Endothelial cell (in vitro differentiated cells): ENCODE data around the gene DYNLL2. TPM values are rescaled to one million over a fixed set of nuclear protein-coding genes. Genes with fewer than 3 reads are reported as not detected.

Source experiments
- DNase-seq: peaks from one replicate; pipeline ENCODE4 v3.0.0; 2021; ENCODE audit warnings: low spot score
- H3K27ac Mint-ChIP-seq: one replicate; pipeline ENCODE4 v1.8.0; 2021; ENCODE audit warnings: mixed read lengths, inconsistent platforms; ENCODE audit not compliant: unreplicated experiment
- H3K27me3 Mint-ChIP-seq: one replicate; pipeline ENCODE4 v1.8.0; 2021; ENCODE audit warnings: mild to moderate bottlenecking, moderate library complexity, mixed read lengths, inconsistent platforms; ENCODE audit not compliant: unreplicated experiment
- H3K36me3 Mint-ChIP-seq: one replicate; pipeline ENCODE4 v1.8.0; 2021; ENCODE audit warnings: mild to moderate bottlenecking, low read depth, mixed read lengths, inconsistent platforms; ENCODE audit not compliant: unreplicated experiment
- H3K4me1 Mint-ChIP-seq: one replicate; pipeline ENCODE4 v1.8.0; 2021; ENCODE audit warnings: mild to moderate bottlenecking, mixed read lengths, inconsistent platforms; ENCODE audit not compliant: unreplicated experiment
- H3K4me3 Mint-ChIP-seq: one replicate; pipeline ENCODE4 v1.8.0; 2021; ENCODE audit warnings: mild to moderate bottlenecking, mixed read lengths, inconsistent platforms; ENCODE audit not compliant: unreplicated experiment
- H3K9me3 Mint-ChIP-seq: one replicate; pipeline ENCODE4 v1.8.0; 2021; ENCODE audit warnings: mixed read lengths, inconsistent platforms; ENCODE audit not compliant: unreplicated experiment
- CTCF ChIP-seq: fragments of 200-600 bp; sonication (generic); IDR thresholded peaks from one replicate; pipeline ENCODE4 v1.5.0; 2021; ENCODE audit warnings: antibody characterized with exemption; ENCODE audit not compliant: unreplicated experiment
- total RNA-seq: library from RNA; stranded (reverse); fragmentation: NEBNext Ultra II Directional; extraction: Animal tissue kit (Norgen Biotek cat#: 25700); gene quantifications from one replicate; pipeline ENCODE4 v1.2.1, GENCODE V29; 2021; ENCODE audit not compliant: unreplicated experiment

The DYNLL2 gene
- total RNA-seq, 1 donor from 2014 or later, result 14.6 TPM

GRCh38 chr17:58105093-58105492 lies 21.9 kb downstream of the DYNLL2 start:
- Mint-ChIP-seq H3K27ac (no peak overlapping the region), H3K4me3 (no peak overlapping the region), H3K27me3 (no peaks in the 10 kb centered on the region), H3K4me1 (no peaks in the 10 kb centered on the region), H3K36me3 (no peaks in the 10 kb centered on the region), H3K9me3 (no peaks in the 10 kb centered on the region)
- TF ChIP-seq CTCF, result no peak
- no peak for DNase-seq

DNA sequence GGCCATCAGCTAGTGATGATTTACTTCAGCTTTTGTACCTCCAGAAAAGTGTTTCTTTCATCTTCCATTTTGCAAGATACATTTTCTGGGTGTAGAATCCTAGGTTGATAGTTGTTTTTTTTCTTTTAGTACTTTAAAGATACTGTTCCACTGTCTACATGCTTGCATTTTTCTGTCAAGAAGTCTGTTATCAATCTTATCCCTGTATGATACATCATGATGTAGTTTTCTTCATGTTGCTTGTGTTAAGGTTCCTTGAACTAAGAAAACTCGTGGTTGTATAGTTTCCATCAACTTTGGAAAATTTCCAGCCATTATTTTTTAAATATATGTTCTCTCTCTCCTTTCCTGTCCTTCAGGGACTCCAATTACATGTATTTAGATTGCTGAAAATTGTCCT lies 24.1 kb downstream of the DYNLL2 start:
- Mint-ChIP-seq H3K27me3 (no peaks in the 10 kb centered on the region), H3K4me3 (no peak overlapping the region), H3K9me3 (no peaks in the 10 kb centered on the region), H3K27ac (no peak overlapping the region), H3K36me3 (no peaks in the 10 kb centered on the region), H3K4me1 (no peaks in the 10 kb centered on the region)
- DNase-seq, result no peak
- no peak for TF ChIP-seq CTCF

GRCh38 chr17:58109197-58109596 lies 26.0 kb downstream of the DYNLL2 start:
- H3K9me3 Mint-ChIP-seq, result no peaks in the 10 kb centered on the region
- H3K4me1 Mint-ChIP-seq, result no peaks in the 10 kb centered on the region
- no peak for DNase-seq
- TF ChIP-seq CTCF, result no peak
- no peak overlapping the region for H3K4me3 Mint-ChIP-seq
- no peaks in the 10 kb centered on the region for H3K36me3 Mint-ChIP-seq
- no peaks in the 10 kb centered on the region for H3K27me3 Mint-ChIP-seq
- no peak overlapping the region for H3K27ac Mint-ChIP-seq

DNA sequence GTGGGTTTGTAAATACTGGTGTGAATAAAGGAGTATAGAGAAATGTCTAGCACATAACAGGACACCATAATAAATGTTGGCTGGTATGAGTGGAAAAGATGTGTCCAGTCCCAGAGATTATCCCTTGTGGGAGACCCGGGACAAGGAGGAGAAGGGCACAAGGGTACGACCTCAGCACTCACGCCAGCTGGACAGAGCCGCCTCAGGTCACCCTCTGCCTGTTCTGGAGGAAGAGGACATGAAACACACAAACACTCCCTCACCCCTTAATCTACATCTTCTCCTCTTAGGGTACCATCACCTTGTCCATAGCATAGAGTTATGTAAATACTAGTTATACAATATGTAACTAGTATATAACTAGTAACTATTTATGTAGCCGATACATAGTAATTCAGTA lies 26.8 kb downstream of the DYNLL2 start:
- Mint-ChIP-seq H3K36me3 (no peaks in the 10 kb centered on the region), H3K27ac (no peak overlapping the region), H3K27me3 (no peaks in the 10 kb centered on the region), H3K9me3 (no peaks in the 10 kb centered on the region), H3K4me3 (no peak overlapping the region), H3K4me1 (no peaks in the 10 kb centered on the region)
- TF ChIP-seq CTCF, result no peak
- no peak for DNase-seq

GRCh38 chr17:58111676-58112075 lies 28.5 kb downstream of the DYNLL2 start:
- H3K36me3 Mint-ChIP-seq, result no peaks in the 10 kb centered on the region
- no peaks in the 10 kb centered on the region for H3K4me1 Mint-ChIP-seq
- no peak for DNase-seq

More at GRCh38 chr17:58111676-58112075, 28.5 kb downstream of the DYNLL2 start:
- no peaks in the 10 kb centered on the region for H3K27me3 Mint-ChIP-seq
- no peak for TF ChIP-seq CTCF
- H3K4me3 Mint-ChIP-seq, result no peak overlapping the region
- no peaks in the 10 kb centered on the region for H3K9me3 Mint-ChIP-seq
- no peak overlapping the region for H3K27ac Mint-ChIP-seq
